Stimulated activated CD4-positive, alpha-beta T cell treated with anti-CD3 and anti-CD28 coated beads, TNF-alpha, amount 100 ng/mL, for 4 hours (primary cell): ENCODE results near the gene SLC35F6.
"Not testable (repeated sequence)": the region's sequence is repeated elsewhere in the genome, so short reads cannot be mapped to it uniquely, and the experiment has no call there.

Source experiments
- DNase-seq, 3 experiments: peaks; one replicate each; pipeline ENCODE4 v3.0.0-alpha.2; 2020; ENCODE audit warnings: low read depth in 3 of 3

Gene SLC35F6

GRCh38 chr2:26756337-26756736 is 7.7 kb upstream of the SLC35F6 start:
- DNase-seq, result no peak

GRCh38 chr2:26757873-26758789 is 6.0 kb upstream of the SLC35F6 start:
- DNase-seq, result no peak

- DNase-seq, result no peak
These were observed 5.2 kb upstream of the SLC35F6 start for GRCh38 chr2:26758790-26759321.

GRCh38 chr2:26759845-26760244 is 4.2 kb upstream of the SLC35F6 start:
- no peak for DNase-seq

DNA sequence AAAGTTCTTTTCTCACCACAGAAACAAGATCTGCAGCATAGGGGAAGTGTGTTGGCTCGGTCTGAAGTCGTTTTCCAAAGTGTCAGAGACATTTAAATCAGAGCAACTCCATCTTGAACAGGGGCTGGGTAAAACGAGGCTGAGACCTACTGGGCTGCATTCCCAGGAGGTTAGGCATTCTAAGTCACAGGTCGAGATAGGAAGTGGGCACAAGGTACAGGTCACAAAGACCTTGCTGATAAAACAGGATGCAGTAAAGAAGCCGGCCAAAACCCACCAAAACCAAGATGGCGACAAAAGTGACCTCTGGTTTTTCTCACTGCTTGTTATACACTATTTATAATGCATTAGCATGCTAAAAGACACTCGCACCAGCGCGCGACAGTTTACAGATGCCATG is 3.1 kb upstream of the SLC35F6 start:
- DNase-seq, result not testable (repeated sequence)

DNA sequence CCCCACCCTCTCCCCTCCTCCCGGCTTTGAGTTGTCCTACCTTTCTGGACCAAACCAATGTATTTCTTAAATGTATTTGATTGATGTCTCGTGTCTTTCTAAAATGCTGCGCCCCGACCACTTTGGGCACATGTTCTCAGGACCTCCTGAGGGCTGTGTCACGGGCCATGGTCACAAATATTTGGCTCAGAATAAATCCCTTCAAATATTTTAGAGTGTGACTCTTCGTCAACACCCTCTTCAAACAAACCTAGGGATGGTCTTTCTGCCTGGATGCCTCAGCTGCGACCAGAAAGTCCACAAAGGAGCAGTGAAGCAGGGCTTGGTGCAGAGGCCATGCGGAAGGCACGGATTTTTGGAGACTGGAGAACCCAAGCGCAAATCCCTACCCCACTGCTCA is 1.1 kb upstream of the SLC35F6 start:
- DNase-seq, result no peak

- no peak for DNase-seq
These were observed 822 bp downstream of the SLC35F6 start for GRCh38 chr2:26764906-26765305.

DNA sequence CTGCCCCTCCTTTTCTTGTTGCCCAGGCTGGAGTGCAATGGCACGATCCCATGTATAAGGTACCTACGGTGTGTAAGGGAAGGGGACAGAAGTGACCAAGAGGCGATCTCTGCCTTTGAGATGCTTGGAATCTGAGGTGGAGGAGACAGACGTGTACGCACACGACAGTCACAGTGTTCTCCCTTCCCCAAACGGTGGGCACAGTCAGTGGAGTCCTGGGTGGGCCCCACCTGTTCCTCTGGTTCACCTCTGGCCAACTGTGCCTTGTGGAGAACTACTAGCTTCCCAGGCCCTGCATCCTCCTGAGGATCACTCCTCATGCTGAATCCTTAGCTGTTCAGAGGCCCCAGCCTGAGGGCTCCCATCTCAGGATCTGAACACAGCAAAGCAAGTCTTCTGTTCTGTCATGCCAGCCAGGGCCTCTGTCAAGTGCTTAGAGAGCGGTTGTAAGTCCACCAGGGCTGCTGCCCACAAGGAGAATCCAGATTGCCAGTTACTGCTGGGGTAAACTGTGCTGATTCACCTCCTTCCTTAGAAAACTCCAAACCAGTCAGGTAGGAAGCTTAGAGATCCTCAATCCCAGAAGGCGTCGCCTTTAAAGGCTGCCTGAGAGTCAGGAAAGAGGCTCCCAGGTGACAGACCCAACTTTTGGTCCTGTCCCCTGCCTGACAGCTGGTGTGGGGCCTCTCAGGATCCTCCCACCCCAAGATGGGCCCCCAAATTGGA is 1.6 kb downstream of the SLC35F6 start:
- DNase-seq, result no peak

DNA sequence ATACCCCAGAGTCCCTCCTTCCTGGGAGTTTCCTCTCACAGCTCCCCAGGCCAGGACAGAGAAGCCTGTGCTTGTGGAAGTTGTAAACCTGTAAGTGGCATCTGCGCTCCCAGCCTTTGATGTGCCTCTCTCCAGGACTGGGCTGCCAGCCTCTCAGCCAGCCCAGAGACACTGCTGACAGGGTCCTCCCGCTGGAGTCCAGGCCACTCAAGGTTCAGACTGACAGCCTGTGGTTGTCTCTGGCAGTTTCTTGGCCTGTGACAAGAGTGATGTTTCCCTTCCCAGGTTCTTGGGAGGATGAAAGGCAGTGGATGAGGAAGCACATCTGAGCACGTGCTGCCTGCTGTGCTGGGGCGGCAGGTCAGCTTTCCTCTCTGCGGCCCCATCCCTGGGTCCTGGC is 3.0 kb downstream of the SLC35F6 start:
- DNase-seq, result no peak

DNA sequence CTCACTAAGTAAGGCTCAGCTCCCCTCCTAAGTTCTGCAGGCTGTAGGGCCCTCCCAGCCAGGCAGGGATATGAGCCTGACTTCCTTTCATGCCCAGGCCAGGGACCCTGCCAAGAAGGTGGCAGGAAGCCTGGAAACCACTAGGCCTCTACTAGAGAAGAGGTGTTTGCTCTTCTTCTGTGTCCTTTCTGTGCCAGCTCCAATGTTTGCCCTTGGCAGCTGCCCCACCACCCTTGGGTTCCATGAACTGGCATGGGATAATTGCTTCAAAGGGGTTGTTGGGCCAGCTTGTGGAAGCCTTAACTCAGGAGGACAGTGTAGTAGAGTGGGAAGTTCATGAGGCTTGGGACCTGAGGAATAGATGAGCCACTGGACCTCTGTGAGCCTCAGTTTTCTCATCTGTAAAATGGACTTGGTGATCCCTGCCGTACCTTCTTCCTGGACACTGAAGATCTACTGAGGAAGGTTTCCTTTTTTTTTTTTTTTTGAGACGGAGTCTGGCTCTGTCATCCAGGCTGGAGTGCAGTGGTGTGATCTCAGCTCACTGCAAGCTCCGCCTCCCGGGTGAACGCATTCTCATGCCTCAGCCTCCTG is 3.9 kb downstream of the SLC35F6 start:
- DNase-seq, result no peak

DNA sequence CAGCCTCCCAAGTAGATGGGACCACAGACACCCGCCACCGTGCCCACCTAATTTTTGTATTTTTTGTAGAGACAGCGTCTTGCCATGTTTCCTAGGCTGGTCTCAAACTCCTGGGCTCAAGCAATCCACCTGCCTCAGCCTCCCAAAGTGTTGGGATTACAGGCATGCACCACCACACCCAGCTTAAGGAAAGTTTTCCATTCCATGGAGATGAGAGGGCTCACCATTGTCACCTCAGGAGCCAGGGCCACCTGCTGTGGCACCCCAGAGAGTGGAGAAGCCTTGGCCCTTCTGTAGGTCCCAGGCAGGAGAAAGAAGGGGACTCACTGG is 4.6 kb downstream of the SLC35F6 start:
- DNase-seq, result no peak

- DNase-seq, result no peak
These were observed 5.1 kb downstream of the SLC35F6 start for GRCh38 chr2:26769089-26769761.

GRCh38 chr2:26770986-26771586 is 7.0 kb downstream of the SLC35F6 start:
- DNase-seq, result no peak

- no peak for DNase-seq
These were observed 8.2 kb downstream of the SLC35F6 start for GRCh38 chr2:26772064-26773001.

GRCh38 chr2:26776195-26776800 is 12.2 kb downstream of the SLC35F6 start:
- no peak for DNase-seq

GRCh38 chr2:26778098-26778497 is 14.0 kb downstream of the SLC35F6 start:
- DNase-seq, result no peak

- no peak for DNase-seq
These were observed 14.4 kb downstream of the SLC35F6 start for GRCh38 chr2:26778507-26778906.

GRCh38 chr2:26780203-26780760 is 16.2 kb downstream of the SLC35F6 start:
- DNase-seq, result no peak

- DNase-seq, result no peak
These were observed 19.0 kb downstream of the SLC35F6 start for GRCh38 chr2:26782876-26783704.
